ENCODE measurements around the gene NECAB3. TPM values are rescaled to one million over a fixed set of nuclear protein-coding genes. Genes with fewer than 3 reads are reported as not detected.
A peak's percentile ranks its signal among the peaks of the same experiment; 100 is the strongest.

The NECAB3 gene
- total RNA-seq, 2 donors from 2014 or later, result 24.0 to 29.6 TPM

DNA sequence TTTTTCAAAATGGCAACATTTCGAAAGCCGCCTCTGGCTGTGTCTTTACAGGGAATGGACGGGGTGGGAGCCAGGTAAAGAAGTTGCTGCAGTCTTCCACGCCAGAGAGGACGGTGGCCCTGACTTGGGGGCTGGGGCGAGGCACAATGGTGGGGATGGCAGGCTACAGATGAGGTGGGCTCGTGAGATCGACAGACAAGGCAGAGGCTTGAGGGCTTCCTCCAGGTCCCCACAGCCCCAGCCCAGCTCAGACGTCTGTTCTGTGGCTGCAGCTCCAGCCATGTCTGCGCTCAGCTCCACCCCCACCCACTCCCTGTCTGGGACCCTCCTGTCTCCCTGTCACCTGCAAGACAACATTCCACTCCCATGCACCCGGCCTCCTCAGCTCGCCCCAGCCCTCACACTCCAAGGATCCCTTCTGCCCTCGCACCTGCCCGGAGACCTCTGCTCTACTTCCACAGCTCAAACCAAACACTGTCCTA lies 19.5 kb downstream of the NECAB3 start:
- TF ChIP-seq CTCF (IDR thresholded peaks at IDR 0.05), result no peak
- H3K9me3 ChIP-seq, result no peaks in the 10 kb centered on the region
- peaks cover 15% of the 10 kb centered on the region for H3K36me3 ChIP-seq
- H3K27ac ChIP-seq, result no peak overlapping the region
- H3K27me3 ChIP-seq (replicated peaks; ENCODE audit: insufficient read depth), result no peaks in the 10 kb centered on the region
- H3K4me1 ChIP-seq (ENCODE audit: control insufficient read depth in 1 of 2, low read depth in 2 of 2), result peaks cover 0 to 8% of the 10 kb centered on the region in 2 donors
- DNase-seq (ENCODE audit: low spot score) (no peak), ATAC-seq (ENCODE audit: insufficient number of reproducible peaks, low FRiP score, low read depth) (no peak)
- no peak overlapping the region for H3K4me3 ChIP-seq

GRCh38 chr20:33653900-33654596 lies 20.2 kb downstream of the NECAB3 start:
- Histone ChIP-seq H3K27ac (no peak overlapping the region), H3K4me3 (no peak overlapping the region), H3K27me3 (replicated peaks; ENCODE audit: insufficient read depth) (no peaks in the 10 kb centered on the region)

DNA sequence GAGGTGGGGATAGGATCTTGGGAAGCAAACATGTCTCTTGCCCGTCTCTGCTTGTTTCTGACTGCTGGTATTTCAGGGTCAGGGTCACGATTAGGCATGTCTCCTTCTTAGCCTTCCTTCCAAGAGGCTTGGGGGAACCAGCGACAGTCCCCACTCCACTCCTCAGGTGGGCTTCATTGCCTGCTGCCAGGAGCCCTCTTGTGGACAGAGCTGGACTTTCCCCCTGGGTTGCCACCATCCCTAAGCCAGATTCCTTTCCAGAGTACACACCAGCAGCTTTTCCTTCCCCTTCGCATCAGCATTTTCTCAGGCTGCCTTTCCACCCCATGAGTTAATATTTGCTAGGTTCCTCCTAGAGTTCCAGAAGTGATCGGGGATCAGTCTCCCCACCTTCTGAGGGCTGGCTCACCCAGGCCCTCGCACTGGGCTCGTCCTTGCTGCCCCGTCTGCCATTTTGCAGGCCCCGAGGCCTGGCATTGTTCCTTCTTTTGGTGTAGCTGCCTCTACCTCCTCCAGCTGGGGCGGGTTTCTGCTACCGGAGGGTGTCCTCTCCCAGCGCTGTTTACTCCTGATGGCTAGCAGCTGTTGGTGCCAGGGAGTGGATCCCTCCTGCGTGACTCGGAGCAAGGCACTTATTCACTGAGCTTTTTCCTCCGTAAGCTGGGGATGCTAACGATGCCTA lies 20.9 kb downstream of the NECAB3 start:
- Histone ChIP-seq H3K9me3 (no peaks in the 10 kb centered on the region), H3K36me3 (peaks cover 4% of the 10 kb centered on the region), H3K27me3 (replicated peaks; ENCODE audit: insufficient read depth) (no peaks in the 10 kb centered on the region), H3K4me1 (ENCODE audit: control insufficient read depth in 1 of 2, low read depth in 2 of 2) (peaks cover 4 to 15% of the 10 kb centered on the region in 2 donors), H3K4me3 (peak overlapping the region; percentile 41), H3K27ac (no peak overlapping the region)
- TF ChIP-seq CTCF (IDR thresholded peaks at IDR 0.05), result peak; percentile 84
- DNase-seq (ENCODE audit: low spot score) (no peak), ATAC-seq (ENCODE audit: insufficient number of reproducible peaks, low FRiP score, low read depth) (peak; percentile 44)

More at GRCh38 chr20:33653900-33654596, 20.2 kb downstream of the NECAB3 start:
- no peak for DNase-seq (ENCODE audit: low spot score)
- Histone ChIP-seq H3K36me3 (peaks cover 9% of the 10 kb centered on the region), H3K4me1 (ENCODE audit: control insufficient read depth in 1 of 2, low read depth in 2 of 2) (peaks cover 0 to 8% of the 10 kb centered on the region in 2 donors), H3K9me3 (no peaks in the 10 kb centered on the region)
- no peak for TF ChIP-seq CTCF (IDR thresholded peaks at IDR 0.05)
- ATAC-seq (ENCODE audit: insufficient number of reproducible peaks, low FRiP score, low read depth), result no peak

GRCh38 chr20:33651562-33652048 lies 22.6 kb downstream of the NECAB3 start:
- Histone ChIP-seq H3K36me3 (no peaks in the 10 kb centered on the region), H3K27me3 (replicated peaks; ENCODE audit: insufficient read depth) (no peaks in the 10 kb centered on the region), H3K4me1 (ENCODE audit: control insufficient read depth in 1 of 2, low read depth in 2 of 2) (peaks cover 15 to 33% of the 10 kb centered on the region in 2 donors), H3K27ac (no peak overlapping the region), H3K9me3 (no peaks in the 10 kb centered on the region), H3K4me3 (no peak overlapping the region)
- no peak for DNase-seq (ENCODE audit: low spot score)
- ATAC-seq (ENCODE audit: insufficient number of reproducible peaks, low FRiP score, low read depth), result no peak
- TF ChIP-seq CTCF (IDR thresholded peaks at IDR 0.05), result no peak
